ENCODE data around the gene CDK19. TPM values are rescaled to one million over a fixed set of nuclear protein-coding genes. Genes with fewer than 3 reads are reported as not detected.

CDK19 gene
- total and polyA plus RNA-seq, 2 of the 4 experiments (the other 2 are of a cell fraction): 6.0 to 6.8 TPM

DNA sequence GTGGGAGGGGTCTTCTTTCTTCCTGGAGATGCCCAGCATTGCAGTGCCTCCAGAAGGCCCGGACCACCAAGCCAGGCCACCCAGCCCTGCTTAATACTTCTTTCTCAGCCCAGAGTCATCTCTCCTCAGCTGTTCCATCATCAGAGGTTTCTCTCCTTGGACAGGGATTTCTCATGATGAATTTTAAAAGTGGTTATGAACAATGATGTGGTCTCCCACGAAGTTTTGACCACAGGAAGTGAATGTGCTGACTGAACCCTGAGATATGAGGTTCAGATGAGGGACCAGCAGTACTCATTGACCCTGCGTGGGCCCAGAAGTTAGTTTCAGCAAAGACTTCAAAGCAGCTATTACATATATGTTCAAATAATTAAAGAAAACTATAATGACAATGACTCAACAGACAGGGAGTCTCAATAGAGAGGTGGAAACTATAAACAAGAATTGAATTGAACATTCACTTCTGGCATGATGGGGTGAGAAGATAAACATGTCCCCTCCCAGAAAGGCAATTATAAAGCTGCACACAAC is 224.4 kb downstream of the CDK19 start:
- H2AK9ac ChIP-seq (replicated peaks; ENCODE audit: low read depth, low read length, poor library complexity): no peak overlapping the region
- H3K4me3 ChIP-seq (ENCODE audit: insufficient read depth, low read depth, low read length): no peak overlapping the region
- CTCF ChIA-PET: no interaction called here
- no peak overlapping the region for H2BK120ac ChIP-seq (ENCODE audit: low read depth, low read length)
- no peaks in the 10 kb centered on the region for H3K79me1 ChIP-seq (ENCODE audit: low read depth in 1 of 2, low read length in 2 of 2)
- no peak overlapping the region for H4K5ac ChIP-seq (ENCODE audit: low read depth, low read length)
- H4K20me1 ChIP-seq (ENCODE audit: insufficient read depth, low read length): no peaks in the 10 kb centered on the region
- H2BK20ac ChIP-seq (ENCODE audit: low read depth, low read length): no peak overlapping the region
- dilution Hi-C loops (cut with HindIII; ENCODE audit: low sequenced_read_pairs, unreplicated experiment) (no loop called here), in situ Hi-C loops (cut with MboI; ENCODE audit: low sequenced_read_pairs) (no loop called here), intact Hi-C loops (cut with micrococcal nuclease) (no loop called here)
- no peak overlapping the region for H2BK15ac ChIP-seq (ENCODE audit: low read depth, low read length)
- no peak for TF ChIP-seq MAFK (IDR thresholded peaks at IDR 0.05; ENCODE audit: low read depth, low read length)
- TF ChIP-seq, protein P1, sequence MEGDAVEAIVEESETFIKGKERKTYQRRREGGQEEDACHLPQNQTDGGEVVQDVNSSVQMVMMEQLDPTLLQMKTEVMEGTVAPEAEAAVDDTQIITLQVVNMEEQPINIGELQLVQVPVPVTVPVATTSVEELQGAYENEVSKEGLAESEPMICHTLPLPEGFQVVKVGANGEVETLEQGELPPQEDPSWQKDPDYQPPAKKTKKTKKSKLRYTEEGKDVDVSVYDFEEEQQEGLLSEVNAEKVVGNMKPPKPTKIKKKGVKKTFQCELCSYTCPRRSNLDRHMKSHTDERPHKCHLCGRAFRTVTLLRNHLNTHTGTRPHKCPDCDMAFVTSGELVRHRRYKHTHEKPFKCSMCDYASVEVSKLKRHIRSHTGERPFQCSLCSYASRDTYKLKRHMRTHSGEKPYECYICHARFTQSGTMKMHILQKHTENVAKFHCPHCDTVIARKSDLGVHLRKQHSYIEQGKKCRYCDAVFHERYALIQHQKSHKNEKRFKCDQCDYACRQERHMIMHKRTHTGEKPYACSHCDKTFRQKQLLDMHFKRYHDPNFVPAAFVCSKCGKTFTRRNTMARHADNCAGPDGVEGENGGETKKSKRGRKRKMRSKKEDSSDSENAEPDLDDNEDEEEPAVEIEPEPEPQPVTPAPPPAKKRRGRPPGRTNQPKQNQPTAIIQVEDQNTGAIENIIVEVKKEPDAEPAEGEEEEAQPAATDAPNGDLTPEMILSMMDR (conservative IDR thresholded peaks at IDR 0.05; ENCODE audit: low read depth, low read length): no peak
- TF ChIP-seq NFE2L2 (IDR thresholded peaks at IDR 0.05; ENCODE audit: low read depth, low read length): no peak
- no peak for TF ChIP-seq FOS (IDR thresholded peaks at IDR 0.05; ENCODE audit: low read depth, low read length)
- no TSS peak for BruUV-seq (replicated peaks)
- H3K56ac ChIP-seq (ENCODE audit: extremely low read depth, insufficient read depth, low read length): no peak overlapping the region
- DNase-seq: peak; percentile 71
- no peak overlapping the region for H2AK5ac ChIP-seq (ENCODE audit: low read depth, low read length)
- H3K27me3 ChIP-seq (ENCODE audit: control insufficient read depth, insufficient read depth, low read length): no peaks in the 10 kb centered on the region
- ATAC-seq (ENCODE audit: low read depth): no peak
- H2BK5ac ChIP-seq (ENCODE audit: low read depth, low read length, poor library complexity, severe bottlenecking): no peak overlapping the region
- POLR2A ChIA-PET (ENCODE audit: unreplicated experiment): no interaction called here
- H2AFZ ChIP-seq (replicated peaks; ENCODE audit: low read length, poor library complexity): no peak overlapping the region
- WGBS, 2 experiments (ENCODE audit: extremely low coverage in 2 of 2, insufficient read length in 1 of 2): no CpG with 5 or more reads among the region's 3 CpGs
- H3K4me2 ChIP-seq (ENCODE audit: low read depth, low read length): no peak overlapping the region
- H3K4me1 ChIP-seq (ENCODE audit: control insufficient read depth, insufficient read depth, low read length): peaks cover 2% of the 10 kb centered on the region
- H4K8ac ChIP-seq (ENCODE audit: low read depth in 2 of 2, low read length in 2 of 2): no peak overlapping the region
- no peak overlapping the region for H4K91ac ChIP-seq (ENCODE audit: insufficient read depth, low read depth, low read length)
- no peak overlapping the region for H3K4ac ChIP-seq (ENCODE audit: low read depth, low read length)
- H3K9me3 ChIP-seq (ENCODE audit: control insufficient read depth, insufficient read depth, low read length): no peaks in the 10 kb centered on the region
- H3K14ac ChIP-seq (replicated peaks; ENCODE audit: low read depth, low read length): no peak overlapping the region; the same call in 1 of the 2 replicates
- no peak overlapping the region for H3K27ac ChIP-seq (ENCODE audit: insufficient read depth, low read length)
- H3K18ac ChIP-seq (ENCODE audit: low read depth, low read length): no peak overlapping the region
- no peaks in the 10 kb centered on the region for H3K36me3 ChIP-seq (ENCODE audit: control insufficient read depth, insufficient read depth, low read length)
- no peak overlapping the region for H3K9ac ChIP-seq (ENCODE audit: low read depth, low read length)
- no peaks in the 10 kb centered on the region; the same call in 1 of the 2 replicates for H3K9me1 ChIP-seq (ENCODE audit: insufficient read depth, low read length)
- H3K23ac ChIP-seq (ENCODE audit: low read depth, low read length): no peak overlapping the region

Measured in IMR-90 (cell line).